Measurements from ENCODE around the gene SLC38A4. TPM values are rescaled to one million over a fixed set of nuclear protein-coding genes. Genes with fewer than 3 reads are reported as not detected.

SLC38A4 gene
- polyA plus RNA-seq, 4 donors: 0.22 to 0.93 TPM; not detected in 2

DNA sequence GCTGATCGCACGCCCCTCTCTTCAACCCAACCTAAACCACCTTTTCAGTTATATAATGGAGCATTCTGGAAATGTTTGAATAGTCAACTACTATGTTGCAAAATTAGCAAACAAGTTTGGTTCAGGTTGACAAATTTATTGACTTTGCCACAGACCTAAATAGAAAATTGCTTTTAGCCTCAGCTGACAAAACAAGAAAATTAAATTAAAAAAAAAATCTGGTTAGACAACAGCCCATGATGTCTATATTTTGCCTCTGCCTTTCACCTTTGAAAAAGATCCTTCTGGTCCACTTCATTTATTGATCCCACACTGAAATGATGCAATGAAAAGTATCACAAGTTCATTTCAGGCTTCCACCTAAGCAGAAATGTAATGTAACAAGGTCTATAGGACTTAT, 17.5 kb downstream of the SLC38A4 start:
- no peak overlapping the region for H3K27ac ChIP-seq (ENCODE audit: low read depth in 1 of 3, low read length in 2 of 3)
- H3K27me3 ChIP-seq (ENCODE audit: control insufficient read depth in 3 of 3, insufficient read depth in 3 of 3, low read length in 3 of 3): peaks cover 0 to 3% (median 2%) of the 10 kb centered on the region in 3 donors
- DNase-seq (no peak), FAIRE-seq (no peak)
- H3K9me3 ChIP-seq (ENCODE audit: control insufficient read depth in 2 of 2, insufficient read depth in 1 of 2, low read depth in 1 of 2, low read length in 1 of 2): no peaks in the 10 kb centered on the region
- no peaks in the 10 kb centered on the region for H3K4me1 ChIP-seq (ENCODE audit: control insufficient read depth in 3 of 3, insufficient read depth in 2 of 3, low read depth in 1 of 3, low read length in 2 of 3)
- no peaks in the 10 kb centered on the region for H3K36me3 ChIP-seq (ENCODE audit: control insufficient read depth in 3 of 3, insufficient read depth in 2 of 3, low read depth in 1 of 3, low read length in 3 of 3)
- WGBS, 3 donors: 95 to 96% (median 95%) methylated on average over 2 of the region's 2 CpGs
- H3K4me3 ChIP-seq (ENCODE audit: low read depth in 1 of 3, low read length in 3 of 3): no peak overlapping the region

DNA sequence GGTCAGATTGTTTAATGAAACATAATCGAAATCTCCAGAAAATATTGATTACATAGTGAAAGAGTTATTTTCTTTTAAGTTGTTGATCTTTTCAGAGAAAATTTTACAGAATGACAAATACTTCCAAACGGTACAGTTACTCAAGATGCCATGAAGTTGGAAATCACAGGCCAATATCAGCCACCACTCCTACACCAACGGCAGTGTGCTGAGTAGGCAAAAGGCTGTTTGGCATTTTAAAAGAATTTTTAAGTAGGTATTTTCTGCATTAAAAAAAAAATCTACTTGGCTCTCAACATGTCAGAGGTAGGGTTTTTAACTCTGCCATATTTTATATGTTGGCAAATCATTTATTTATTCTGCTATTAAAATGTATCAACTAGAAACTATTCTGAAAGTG, 21.7 kb downstream of the SLC38A4 start:
- Histone ChIP-seq H3K36me3 (ENCODE audit: control insufficient read depth in 3 of 3, insufficient read depth in 2 of 3, low read depth in 1 of 3, low read length in 3 of 3) (no peaks in the 10 kb centered on the region), H3K4me1 (ENCODE audit: control insufficient read depth in 3 of 3, insufficient read depth in 2 of 3, low read depth in 1 of 3, low read length in 2 of 3) (no peaks in the 10 kb centered on the region), H3K27me3 (ENCODE audit: control insufficient read depth in 3 of 3, insufficient read depth in 3 of 3, low read length in 3 of 3) (peaks cover 0 to 2% (median 0%) of the 10 kb centered on the region in 3 donors), H3K27ac (ENCODE audit: low read depth in 1 of 3, low read length in 2 of 3) (no peak overlapping the region), H3K9me3 (ENCODE audit: control insufficient read depth in 2 of 2, insufficient read depth in 1 of 2, low read depth in 1 of 2, low read length in 1 of 2) (no peaks in the 10 kb centered on the region), H3K4me3 (ENCODE audit: low read depth in 1 of 3, low read length in 3 of 3) (no peak overlapping the region)
- WGBS, 3 donors: 76 to 84% (median 80%) methylated on average over 3 of the region's 3 CpGs
- DNase-seq (no peak), FAIRE-seq (no peak)

DNA sequence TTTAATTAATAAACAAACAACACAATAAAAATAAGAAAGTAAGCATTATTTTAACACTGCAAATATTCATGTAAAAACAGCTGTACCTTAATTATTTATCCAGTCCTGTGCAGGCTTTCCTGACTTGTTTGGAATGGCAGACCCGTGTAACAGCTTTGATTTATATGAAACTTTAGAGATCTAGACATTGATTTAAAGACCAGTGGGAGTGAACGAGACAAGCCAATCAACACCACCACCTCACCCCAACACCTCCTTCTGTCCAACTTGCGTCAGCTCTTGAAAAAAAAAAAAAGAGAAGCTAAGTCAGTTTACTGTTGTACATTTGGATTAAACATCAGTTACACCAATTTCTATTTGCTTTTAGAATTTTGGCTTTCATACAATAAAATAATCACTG, 22.3 kb downstream of the SLC38A4 start:
- FAIRE-seq (no peak), DNase-seq (no peak)
- H3K27ac ChIP-seq (ENCODE audit: low read depth in 1 of 3, low read length in 2 of 3): no peak overlapping the region
- no peaks in the 10 kb centered on the region for H3K36me3 ChIP-seq (ENCODE audit: control insufficient read depth in 3 of 3, insufficient read depth in 2 of 3, low read depth in 1 of 3, low read length in 3 of 3)
- no peaks in the 10 kb centered on the region for H3K9me3 ChIP-seq (ENCODE audit: control insufficient read depth in 2 of 2, insufficient read depth in 1 of 2, low read depth in 1 of 2, low read length in 1 of 2)
- peaks cover 0 to 2% (median 0%) of the 10 kb centered on the region in 3 donors for H3K27me3 ChIP-seq (ENCODE audit: control insufficient read depth in 3 of 3, insufficient read depth in 3 of 3, low read length in 3 of 3)
- no peaks in the 10 kb centered on the region for H3K4me1 ChIP-seq (ENCODE audit: control insufficient read depth in 3 of 3, insufficient read depth in 2 of 3, low read depth in 1 of 3, low read length in 2 of 3)
- H3K4me3 ChIP-seq (ENCODE audit: low read depth in 1 of 3, low read length in 3 of 3): no peak overlapping the region
- WGBS, 3 donors: 64 to 69% (median 68%) methylated on average over 3 of the region's 3 CpGs

DNA sequence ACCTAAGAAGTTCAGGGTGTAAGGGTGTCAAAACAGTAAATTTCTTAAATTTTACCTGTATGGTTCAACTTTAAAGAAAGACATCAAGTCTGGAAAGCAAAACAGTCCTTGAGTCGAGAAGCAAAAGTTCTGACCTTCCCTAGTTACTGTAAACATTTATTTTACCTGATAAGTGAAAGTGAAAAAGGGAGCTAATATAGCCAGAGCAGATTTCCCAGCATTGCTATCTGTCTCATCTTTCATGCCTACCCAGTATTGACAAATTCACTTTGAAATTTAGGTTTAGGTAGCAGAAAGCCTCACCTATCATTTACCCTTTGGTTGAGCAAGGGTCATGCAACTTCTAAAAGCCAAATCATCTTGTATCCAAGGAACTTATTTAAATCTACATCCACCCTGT, 24.5 kb downstream of the SLC38A4 start:
- DNase-seq: no peak
- Histone ChIP-seq H3K27me3 (ENCODE audit: control insufficient read depth in 3 of 3, insufficient read depth in 3 of 3, low read length in 3 of 3) (peaks cover 0 to 2% (median 0%) of the 10 kb centered on the region in 3 donors), H3K36me3 (ENCODE audit: control insufficient read depth in 3 of 3, insufficient read depth in 2 of 3, low read depth in 1 of 3, low read length in 3 of 3) (no peaks in the 10 kb centered on the region), H3K4me3 (ENCODE audit: low read depth in 1 of 3, low read length in 3 of 3) (no peak overlapping the region), H3K27ac (ENCODE audit: low read depth in 1 of 3, low read length in 2 of 3) (no peak overlapping the region), H3K4me1 (ENCODE audit: control insufficient read depth in 3 of 3, insufficient read depth in 2 of 3, low read depth in 1 of 3, low read length in 2 of 3) (no peaks in the 10 kb centered on the region), H3K9me3 (ENCODE audit: control insufficient read depth in 2 of 2, insufficient read depth in 1 of 2, low read depth in 1 of 2, low read length in 1 of 2) (no peaks in the 10 kb centered on the region)
- no peak for FAIRE-seq
- 7 to 51% (median 28%) methylated on average over 1 of the region's 1 CpG for WGBS, 3 donors

DNA sequence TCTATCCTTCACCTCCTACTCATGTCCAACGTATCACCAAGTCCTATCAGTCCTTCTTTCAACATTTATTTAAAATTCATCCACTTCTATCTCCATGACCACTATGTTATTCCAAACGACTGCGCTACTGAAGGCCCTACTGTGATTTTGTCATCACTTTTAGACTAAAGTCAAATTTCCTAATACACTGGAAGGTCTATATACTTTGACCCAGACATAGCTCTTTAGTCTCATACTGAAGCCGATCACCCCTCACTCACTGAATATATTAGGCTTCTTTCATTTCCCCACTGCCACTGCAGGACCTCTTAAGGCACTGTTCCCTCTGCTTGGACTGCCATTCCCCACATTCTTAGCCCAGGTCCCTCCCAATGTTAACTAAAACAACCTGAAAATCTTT, 25.6 kb downstream of the SLC38A4 start:
- Histone ChIP-seq H3K4me3 (ENCODE audit: low read depth in 1 of 3, low read length in 3 of 3) (no peak overlapping the region), H3K36me3 (ENCODE audit: control insufficient read depth in 3 of 3, insufficient read depth in 2 of 3, low read depth in 1 of 3, low read length in 3 of 3) (no peaks in the 10 kb centered on the region), H3K27me3 (ENCODE audit: control insufficient read depth in 3 of 3, insufficient read depth in 3 of 3, low read length in 3 of 3) (peaks cover 0 to 2% (median 0%) of the 10 kb centered on the region in 3 donors), H3K9me3 (ENCODE audit: control insufficient read depth in 2 of 2, insufficient read depth in 1 of 2, low read depth in 1 of 2, low read length in 1 of 2) (no peaks in the 10 kb centered on the region), H3K4me1 (ENCODE audit: control insufficient read depth in 3 of 3, insufficient read depth in 2 of 3, low read depth in 1 of 3, low read length in 2 of 3) (no peaks in the 10 kb centered on the region), H3K27ac (ENCODE audit: low read depth in 1 of 3, low read length in 2 of 3) (no peak overlapping the region)
- DNase-seq: no peak
- WGBS, 3 donors: 76 to 86% (median 78%) methylated on average over 4 of the region's 4 CpGs
- FAIRE-seq: no peak

DNA sequence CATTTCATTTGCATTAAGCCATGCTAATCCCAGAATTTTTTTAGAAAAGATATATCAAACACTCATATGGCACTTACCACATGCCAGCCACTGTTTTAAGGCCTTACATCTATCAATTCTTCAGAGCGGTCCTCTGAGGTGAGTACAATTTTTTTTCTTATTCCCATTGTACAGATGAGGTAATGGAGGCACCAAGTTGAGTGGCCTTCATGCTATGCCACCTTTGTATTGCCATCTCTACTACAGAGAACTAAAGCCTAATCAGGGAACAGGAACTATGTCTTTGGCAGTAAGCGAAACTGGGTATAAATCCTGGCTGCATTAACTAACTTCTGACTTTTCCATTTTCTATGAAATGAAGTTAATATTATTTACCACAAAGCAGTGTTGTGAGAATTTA, 27.1 kb downstream of the SLC38A4 start:
- Histone ChIP-seq H3K4me3 (ENCODE audit: low read depth in 1 of 3, low read length in 3 of 3) (no peak overlapping the region), H3K4me1 (ENCODE audit: control insufficient read depth in 3 of 3, insufficient read depth in 2 of 3, low read depth in 1 of 3, low read length in 2 of 3) (no peaks in the 10 kb centered on the region)
- 96 to 98% (median 98%) methylated on average over 2 of the region's 2 CpGs for WGBS, 3 donors

DNA sequence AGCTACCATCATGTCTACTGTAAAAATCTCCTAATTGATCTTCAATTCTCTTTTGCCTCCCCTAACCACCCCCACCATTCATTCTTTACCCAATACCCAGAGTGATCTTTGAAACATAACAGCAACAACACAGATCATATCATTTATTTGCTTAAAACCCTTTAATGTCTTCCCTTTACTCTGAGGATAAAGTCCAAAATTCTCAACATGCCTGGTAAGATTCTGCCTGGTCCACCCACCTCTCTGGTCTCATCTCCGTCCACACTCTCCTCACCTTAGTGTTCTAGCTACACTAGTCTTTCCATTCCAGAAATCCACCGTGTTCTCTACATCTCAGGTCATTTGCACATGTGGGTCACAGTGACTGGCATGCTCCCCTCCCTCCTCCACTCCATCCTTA, 27.7 kb downstream of the SLC38A4 start:
- WGBS, 3 donors: 82 to 88% (median 84%) methylated on average over 2 of the region's 2 CpGs
- Histone ChIP-seq H3K27ac (ENCODE audit: low read depth in 1 of 3, low read length in 2 of 3) (no peak overlapping the region), H3K9me3 (ENCODE audit: control insufficient read depth in 2 of 2, insufficient read depth in 1 of 2, low read depth in 1 of 2, low read length in 1 of 2) (no peaks in the 10 kb centered on the region), H3K36me3 (ENCODE audit: control insufficient read depth in 3 of 3, insufficient read depth in 2 of 3, low read depth in 1 of 3, low read length in 3 of 3) (no peaks in the 10 kb centered on the region), H3K4me3 (ENCODE audit: low read depth in 1 of 3, low read length in 3 of 3) (no peak overlapping the region), H3K4me1 (ENCODE audit: control insufficient read depth in 3 of 3, insufficient read depth in 2 of 3, low read depth in 1 of 3, low read length in 2 of 3) (no peaks in the 10 kb centered on the region), H3K27me3 (ENCODE audit: control insufficient read depth in 3 of 3, insufficient read depth in 3 of 3, low read length in 3 of 3) (no peaks in the 10 kb centered on the region)
- FAIRE-seq: no peak
- DNase-seq: no peak

More for the DNA sequence above, 27.1 kb downstream of the SLC38A4 start:
- FAIRE-seq: no peak
- Histone ChIP-seq H3K9me3 (ENCODE audit: control insufficient read depth in 2 of 2, insufficient read depth in 1 of 2, low read depth in 1 of 2, low read length in 1 of 2) (no peaks in the 10 kb centered on the region), H3K36me3 (ENCODE audit: control insufficient read depth in 3 of 3, insufficient read depth in 2 of 3, low read depth in 1 of 3, low read length in 3 of 3) (no peaks in the 10 kb centered on the region), H3K27me3 (ENCODE audit: control insufficient read depth in 3 of 3, insufficient read depth in 3 of 3, low read length in 3 of 3) (peaks cover 0 to 2% (median 0%) of the 10 kb centered on the region in 3 donors), H3K27ac (ENCODE audit: low read depth in 1 of 3, low read length in 2 of 3) (no peak overlapping the region)
- no peak for DNase-seq

DNA sequence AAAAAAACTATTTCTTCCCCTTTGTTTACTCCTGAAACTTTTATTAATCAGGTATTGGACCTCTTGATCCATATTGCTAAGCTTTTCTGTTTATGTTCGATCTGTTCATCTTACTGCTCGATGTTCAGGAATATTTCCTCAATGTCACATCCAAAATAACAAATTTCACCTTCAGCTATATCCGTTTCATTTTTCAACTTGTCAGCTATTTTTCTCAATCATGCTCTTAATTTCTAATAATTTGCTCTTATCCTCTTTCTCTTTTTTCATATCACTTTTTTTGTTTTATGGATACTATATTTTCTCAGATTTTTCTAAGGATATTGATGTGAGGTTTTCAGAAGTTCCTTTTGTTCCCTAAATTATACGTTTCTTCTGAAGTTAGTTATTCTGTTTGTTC, 29.8 kb downstream of the SLC38A4 start:
- DNase-seq (no peak), FAIRE-seq (no peak)
- Histone ChIP-seq H3K4me3 (ENCODE audit: low read depth in 1 of 3, low read length in 3 of 3) (no peak overlapping the region), H3K27ac (ENCODE audit: low read depth in 1 of 3, low read length in 2 of 3) (no peak overlapping the region), H3K27me3 (ENCODE audit: control insufficient read depth in 3 of 3, insufficient read depth in 3 of 3, low read length in 3 of 3) (no peaks in the 10 kb centered on the region), H3K9me3 (ENCODE audit: control insufficient read depth in 2 of 2, insufficient read depth in 1 of 2, low read depth in 1 of 2, low read length in 1 of 2) (no peaks in the 10 kb centered on the region), H3K4me1 (ENCODE audit: control insufficient read depth in 3 of 3, insufficient read depth in 2 of 3, low read depth in 1 of 3, low read length in 2 of 3) (no peaks in the 10 kb centered on the region), H3K36me3 (ENCODE audit: control insufficient read depth in 3 of 3, insufficient read depth in 2 of 3, low read depth in 1 of 3, low read length in 3 of 3) (no peaks in the 10 kb centered on the region)
- WGBS, 3 donors: 93 to 97% (median 93%) methylated on average over 4 of the region's 4 CpGs

DNA sequence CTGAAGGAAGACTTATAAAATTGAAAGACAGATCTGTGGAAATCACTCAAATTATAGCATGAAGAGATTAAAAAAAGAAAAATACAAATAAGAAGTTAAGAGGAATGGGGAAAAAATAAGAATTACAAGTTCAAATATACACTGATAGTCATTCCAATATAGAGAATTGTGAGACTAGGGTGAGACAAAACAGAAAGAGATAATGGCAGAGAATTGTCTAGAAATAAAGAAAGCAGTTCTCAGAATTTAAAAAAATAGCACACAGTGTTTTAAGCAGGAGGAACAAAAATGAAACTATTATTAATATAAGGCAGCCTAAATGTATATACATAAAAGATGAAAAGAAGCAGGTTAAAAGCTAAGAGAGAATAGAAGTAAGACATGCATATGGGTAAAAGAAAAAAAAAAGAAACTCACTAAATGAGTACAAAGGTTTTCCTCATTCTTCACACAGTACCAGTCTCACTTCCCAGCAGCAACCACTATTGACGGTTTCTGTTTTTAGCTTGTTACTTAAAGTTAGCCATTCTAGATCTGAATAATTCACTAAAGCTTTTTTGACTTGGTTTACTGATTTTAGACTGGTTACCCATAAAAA, 31.1 kb downstream of the SLC38A4 start:
- H3K4me3 ChIP-seq (ENCODE audit: low read depth in 1 of 3, low read length in 3 of 3): no peak overlapping the region
- 41 to 70% (median 50%) methylated on average over 1 of the region's 1 CpG for WGBS, 3 donors
- no peaks in the 10 kb centered on the region for H3K4me1 ChIP-seq (ENCODE audit: control insufficient read depth in 3 of 3, insufficient read depth in 2 of 3, low read depth in 1 of 3, low read length in 2 of 3)
- H3K9me3 ChIP-seq (ENCODE audit: control insufficient read depth in 2 of 2, insufficient read depth in 1 of 2, low read depth in 1 of 2, low read length in 1 of 2): no peaks in the 10 kb centered on the region
- H3K27me3 ChIP-seq (ENCODE audit: control insufficient read depth in 3 of 3, insufficient read depth in 3 of 3, low read length in 3 of 3): no peaks in the 10 kb centered on the region
- DNase-seq (no peak), FAIRE-seq (no peak)
- no peaks in the 10 kb centered on the region for H3K36me3 ChIP-seq (ENCODE audit: control insufficient read depth in 3 of 3, insufficient read depth in 2 of 3, low read depth in 1 of 3, low read length in 3 of 3)
- H3K27ac ChIP-seq (ENCODE audit: low read depth in 1 of 3, low read length in 2 of 3): no peak overlapping the region
